Naive thymus-derived CD8-positive, alpha-beta T cell (primary cell): ENCODE measurements around the gene ZBTB16. TPM values are rescaled to one million over a fixed set of nuclear protein-coding genes. Genes with fewer than 3 reads are reported as not detected.

Experiments used
- ATAC-seq, 2 donors: fragments of 150-1000 bp; cut with Tn5 transposase in 1 of 2; sonication (Bioruptor Pico), chemical (Tn5 transposase) in 1 of 2; 1 replicate in 1 of 2; 2 replicates in 1 of 2; pipeline ENCODE4 v1.10.0; 2021; ENCODE audit warnings: mild to moderate bottlenecking in 2 of 2, moderate library complexity in 2 of 2
- POLR2A ChIA-PET: fragments of 350-600 bp; sonication (Branson Sonifier 250); formaldehyde crosslinking; loops from one replicate; lab custom pipeline; 2021; ENCODE audit warnings: antibody characterized with exemption; lab: Charles Lee
- DNase-seq, 10 donors: peaks; one replicate each; pipeline versions ENCODE4 v3.0.0 to v3.0.0-alpha.2; 2020 to 2022
- H3K27ac Mint-ChIP-seq, 10 donors: one replicate each; pipeline ENCODE4 v1.8.0; 2020 to 2022; ENCODE audit warnings: mild to moderate bottlenecking in 10 of 10, mixed read lengths in 10 of 10, moderate library complexity in 4 of 10, inconsistent platforms in 1 of 10
- H3K27me3 Mint-ChIP-seq, 5 donors: one replicate each; pipeline ENCODE4 v1.8.0; 2021 to 2022; ENCODE audit warnings: mixed read lengths in 5 of 5
- H3K36me3 Mint-ChIP-seq, 3 donors: one replicate each; pipeline ENCODE4 v1.8.0; 2020 to 2022; ENCODE audit warnings: mixed read lengths in 3 of 3, mild to moderate bottlenecking in 2 of 3, inconsistent platforms in 1 of 3
- H3K4me1 Mint-ChIP-seq, 4 donors: one replicate each; pipeline ENCODE4 v1.8.0; 2021 to 2022; ENCODE audit warnings: mixed read lengths in 4 of 4
- H3K4me3 Mint-ChIP-seq, 10 donors: one replicate each; pipeline ENCODE4 v1.8.0; 2020 to 2022; ENCODE audit warnings: mild to moderate bottlenecking in 10 of 10, mixed read lengths in 10 of 10, moderate library complexity in 6 of 10, inconsistent platforms in 1 of 10
- H3K9me3 Mint-ChIP-seq, 9 donors: one replicate each; pipeline ENCODE4 v1.8.0; 2020 to 2022; ENCODE audit warnings: mixed read lengths in 9 of 9, mild to moderate bottlenecking in 3 of 9, inconsistent platforms in 1 of 9, moderate library complexity in 1 of 9
- polyA plus RNA-seq, 3 donors: library from polyadenylated mRNA; unstranded; fragments of 300-500 nt; fragmentation: Illumina TruSeq; gene quantifications; one replicate each; pipeline ENCODE4 v1.2.3, GENCODE V29; 2021
- total RNA-seq, 8 experiments: library from RNA in 2 of 8; stranded (reverse) in 2 of 8; gene quantifications; one replicate each; pipeline ENCODE4 v1.2.3 and lab custom pipeline; 2021 to 2026

Gene ZBTB16
- total RNA-seq: 1 to 10 TPM; 1.3 to 2.5 TPM
- polyA plus RNA-seq: 1 to 10 TPM in 2 of 3 donors, under 1 TPM in 1; 0.21 to 7.5 (median 4.4) TPM
- 1.2 to 8.3 (median 2.5) reads per million in 6 experiments for total RNA-seq (lab: John Stamatoyannopoulos, UW)

DNA sequence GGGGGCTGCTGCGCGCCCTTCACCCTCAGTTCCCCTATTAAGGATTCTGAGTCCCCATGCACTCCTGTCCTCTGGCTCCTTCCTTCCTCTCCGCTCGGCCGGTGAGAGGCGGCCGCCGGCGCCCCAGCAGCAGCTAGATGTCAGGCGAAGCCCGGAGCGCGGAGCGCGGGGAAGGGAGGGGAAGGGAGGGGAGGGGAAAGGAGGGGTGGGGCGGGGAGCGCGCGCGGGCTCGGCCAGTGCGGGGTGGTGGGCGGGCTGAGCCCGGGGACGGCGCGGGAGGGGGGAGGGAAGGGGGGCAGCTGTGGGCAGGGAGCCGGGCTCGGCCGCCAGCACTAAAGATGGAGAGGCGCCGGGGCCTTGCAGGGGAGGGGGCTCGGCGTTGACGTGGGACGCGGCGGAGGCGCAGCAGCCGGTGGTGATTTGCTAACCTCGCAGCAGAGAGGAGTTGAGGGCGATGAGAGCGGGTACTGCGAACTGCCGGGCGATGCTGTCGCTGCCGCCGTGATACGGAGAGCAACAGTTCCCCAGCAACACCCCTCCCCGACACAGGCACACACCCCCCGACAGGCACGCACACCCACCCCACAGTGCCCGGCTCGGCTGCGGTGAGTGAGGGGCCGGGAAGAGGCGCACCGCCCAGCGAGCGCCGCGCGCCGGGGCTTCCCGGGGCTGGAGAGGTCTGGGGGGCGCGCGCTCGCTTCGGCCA lies at the start of gene ZBTB16:
ZBTB16 (plus strand) TSS at position 434 of the 706 bp plus-strand sequence. CDS start 3,590 bp downstream, outside the sequence.
- ATAC-seq (peak; percentile 66 to 67), DNase-seq (peak; percentile 31 to 76 (median 42))
- peaks cover 8 to 28% (median 18%) of the 10 kb centered on the region in 4 donors for H3K4me1 Mint-ChIP-seq
- peaks cover 6 to 40% (median 20%) of the 10 kb centered on the region in 5 donors for H3K27me3 Mint-ChIP-seq
- H3K9me3 Mint-ChIP-seq: no peaks in the 10 kb centered on the region
- POLR2A ChIA-PET: interaction anchor here (0.7 to 4.0 kb wide), 8 partner anchors 19 to 134 kb away, joined by 3 to 18 read pairs (median 4); no protein-coding TSS in a partner anchor
- H3K36me3 Mint-ChIP-seq: no peaks in the 10 kb centered on the region
- peak within 1 kb of the TSS; percentile 9 to 87 (median 57) for H3K27ac Mint-ChIP-seq
- peak within 1 kb of the TSS; percentile 81 to 96 (median 90) for H3K4me3 Mint-ChIP-seq

DNA sequence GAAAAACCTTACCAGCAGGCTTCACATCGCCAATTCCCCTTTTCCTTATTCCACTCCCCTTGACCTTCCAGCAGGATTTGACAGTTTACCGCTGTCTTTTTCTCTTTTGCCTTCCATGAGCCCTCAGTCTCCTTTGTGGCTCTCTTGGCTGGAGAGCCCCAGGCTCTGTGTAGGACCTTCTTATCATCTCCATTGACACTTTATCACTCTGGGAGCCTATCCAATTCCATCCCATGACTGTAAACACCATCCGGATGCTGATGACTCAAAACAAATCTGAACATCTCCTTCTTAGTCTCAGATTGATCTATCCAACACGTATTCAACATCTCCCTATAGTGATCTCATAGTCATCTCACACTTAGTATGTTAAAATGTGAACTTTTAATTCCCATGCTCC lies 48.6 kb upstream of the ZBTB16 start:
- POLR2A ChIA-PET: no interaction called here
- H3K27me3 Mint-ChIP-seq: peaks cover 13 to 21% (median 16%) of the 10 kb centered on the region in 5 donors
- DNase-seq (no peak), ATAC-seq (no peak)
- H3K4me3 Mint-ChIP-seq: no peak overlapping the region
- no peaks in the 10 kb centered on the region for H3K9me3 Mint-ChIP-seq
- H3K36me3 Mint-ChIP-seq: no peaks in the 10 kb centered on the region
- no peak overlapping the region for H3K27ac Mint-ChIP-seq
- H3K4me1 Mint-ChIP-seq: no peaks in the 10 kb centered on the region

DNA sequence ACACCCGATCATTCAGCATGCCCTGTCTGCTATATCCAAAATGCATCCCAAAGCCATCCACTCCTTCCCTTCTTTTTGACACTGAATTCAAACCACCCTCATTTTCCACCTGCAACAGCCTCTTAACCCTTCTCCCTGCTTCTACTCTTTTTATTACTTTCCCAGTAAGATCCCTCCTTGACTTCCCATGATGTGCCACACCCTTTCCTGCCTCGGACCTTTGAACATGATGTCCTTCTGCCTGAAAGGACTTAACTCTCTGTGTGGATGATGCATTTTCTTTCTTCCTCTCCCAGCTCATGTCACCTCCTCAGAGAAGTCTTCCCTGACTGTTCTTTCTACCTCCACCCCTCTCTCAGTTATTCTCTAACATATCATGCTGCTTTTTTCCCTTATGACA lies 48.1 kb upstream of the ZBTB16 start:
- peaks cover 13 to 21% (median 16%) of the 10 kb centered on the region in 5 donors for H3K27me3 Mint-ChIP-seq
- no peak overlapping the region for H3K27ac Mint-ChIP-seq
- DNase-seq: no peak
- H3K4me1 Mint-ChIP-seq: no peaks in the 10 kb centered on the region
- H3K9me3 Mint-ChIP-seq: no peaks in the 10 kb centered on the region
- H3K4me3 Mint-ChIP-seq: no peak overlapping the region
- POLR2A ChIA-PET: no interaction called here
- H3K36me3 Mint-ChIP-seq: no peaks in the 10 kb centered on the region
- ATAC-seq: no peak

GRCh38 chr11:114015117-114015516 lies 44.4 kb upstream of the ZBTB16 start:
- Mint-ChIP-seq H3K27ac (no peak overlapping the region), H3K4me3 (no peak overlapping the region), H3K9me3 (no peaks in the 10 kb centered on the region), H3K27me3 (peaks cover 9 to 18% (median 14%) of the 10 kb centered on the region in 5 donors), H3K4me1 (no peaks in the 10 kb centered on the region), H3K36me3 (no peaks in the 10 kb centered on the region)
- POLR2A ChIA-PET: no interaction called here
- ATAC-seq: no peak
- DNase-seq: no peak

DNA sequence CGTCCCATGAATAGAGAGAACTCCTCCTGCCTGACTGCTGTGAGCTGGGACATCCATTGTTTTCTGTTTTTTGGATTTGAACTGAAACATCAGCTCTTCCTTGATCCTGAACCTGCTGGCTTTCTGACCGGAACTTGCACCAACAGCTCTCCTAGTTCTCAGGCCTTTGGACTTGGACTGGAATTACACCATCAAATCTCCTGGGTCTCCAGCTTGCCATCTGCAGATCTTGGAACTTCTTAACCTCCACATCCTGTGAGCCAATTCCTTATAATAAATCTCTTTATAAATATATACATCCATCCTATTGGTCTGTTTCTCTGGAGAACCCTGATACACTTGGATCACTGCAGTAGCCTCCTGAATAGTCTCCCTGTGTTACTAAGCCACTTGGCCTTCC lies 42.5 kb upstream of the ZBTB16 start:
- Mint-ChIP-seq H3K27ac (no peak overlapping the region), H3K9me3 (no peaks in the 10 kb centered on the region), H3K36me3 (no peaks in the 10 kb centered on the region), H3K4me1 (no peaks in the 10 kb centered on the region), H3K27me3 (peaks cover under 1 to 10% (median 7%) of the 10 kb centered on the region in 5 donors), H3K4me3 (peak overlapping the region in 1 of 10 donors; percentile 56)
- POLR2A ChIA-PET: interaction anchor here (0.7 kb wide), 1 partner anchor 44 kb away, joined by 3 read pairs; no protein-coding TSS in a partner anchor
- DNase-seq (no peak), ATAC-seq (no peak)

GRCh38 chr11:114017723-114018122 lies 41.8 kb upstream of the ZBTB16 start:
- H3K4me3 Mint-ChIP-seq: no peak overlapping the region
- H3K4me1 Mint-ChIP-seq: no peaks in the 10 kb centered on the region
- no peaks in the 10 kb centered on the region for H3K36me3 Mint-ChIP-seq
- H3K27ac Mint-ChIP-seq: no peak overlapping the region
- POLR2A ChIA-PET: no interaction called here
- H3K27me3 Mint-ChIP-seq: peaks cover 0 to 6% (median 4%) of the 10 kb centered on the region in 5 donors
- no peak for DNase-seq
- H3K9me3 Mint-ChIP-seq: no peaks in the 10 kb centered on the region
- no peak for ATAC-seq

DNA sequence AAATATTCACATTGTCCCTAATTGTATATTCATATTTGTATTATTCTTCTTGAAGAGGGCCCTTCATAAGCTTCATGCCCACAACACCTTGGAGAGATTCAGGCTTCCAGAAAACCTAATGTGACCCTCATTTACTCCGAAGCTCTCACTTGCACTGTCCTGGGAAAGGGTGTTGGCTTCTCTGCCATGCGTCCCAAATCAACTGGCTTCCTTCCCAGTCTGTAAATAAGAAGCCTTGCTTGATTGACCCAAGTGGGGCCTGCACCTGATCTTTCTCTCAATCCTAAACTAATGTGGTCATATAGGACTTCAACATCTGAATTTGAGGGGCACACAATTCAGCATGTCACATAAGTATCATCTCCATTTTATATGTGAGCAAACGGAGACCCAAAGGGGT lies 40.5 kb upstream of the ZBTB16 start:
- H3K36me3 Mint-ChIP-seq: no peaks in the 10 kb centered on the region
- POLR2A ChIA-PET: no interaction called here
- ATAC-seq: no peak

DNA sequence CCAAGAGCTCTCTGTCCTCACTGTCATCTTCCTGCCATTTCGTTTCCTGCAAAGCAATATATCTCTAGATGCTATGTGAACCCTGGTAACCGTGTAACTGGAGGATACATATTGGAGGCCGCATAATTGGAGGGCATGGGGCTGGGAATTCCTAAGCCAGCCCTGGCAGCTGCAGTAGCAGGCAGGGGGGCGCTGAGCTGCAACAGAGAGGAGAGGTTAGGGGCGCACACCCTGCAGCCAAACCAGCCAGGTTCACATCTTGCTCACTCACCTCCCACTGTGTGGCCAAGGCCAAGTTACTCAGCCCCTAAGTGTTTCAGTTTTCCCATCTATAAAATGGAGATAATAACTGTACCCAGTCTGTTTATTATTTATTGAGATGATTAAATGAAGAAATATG lies 39.9 kb upstream of the ZBTB16 start:
- Mint-ChIP-seq H3K4me3 (no peak overlapping the region), H3K27ac (no peak overlapping the region), H3K36me3 (no peaks in the 10 kb centered on the region), H3K9me3 (no peaks in the 10 kb centered on the region), H3K27me3 (peaks cover 0 to 3% (median 0%) of the 10 kb centered on the region in 5 donors), H3K4me1 (no peaks in the 10 kb centered on the region)
- no peak for ATAC-seq
- DNase-seq: no peak
- POLR2A ChIA-PET: interaction anchor here (0.6 kb wide), 1 partner anchor 164 kb away, joined by 4 read pairs; no protein-coding TSS in a partner anchor

More for the DNA sequence above, 40.5 kb upstream of the ZBTB16 start:
- H3K9me3 Mint-ChIP-seq: no peaks in the 10 kb centered on the region
- no peak overlapping the region for H3K4me3 Mint-ChIP-seq
- no peak for DNase-seq
- H3K4me1 Mint-ChIP-seq: no peaks in the 10 kb centered on the region
- H3K27ac Mint-ChIP-seq: no peak overlapping the region
- H3K27me3 Mint-ChIP-seq: peaks cover 0 to 3% (median 0%) of the 10 kb centered on the region in 5 donors

DNA sequence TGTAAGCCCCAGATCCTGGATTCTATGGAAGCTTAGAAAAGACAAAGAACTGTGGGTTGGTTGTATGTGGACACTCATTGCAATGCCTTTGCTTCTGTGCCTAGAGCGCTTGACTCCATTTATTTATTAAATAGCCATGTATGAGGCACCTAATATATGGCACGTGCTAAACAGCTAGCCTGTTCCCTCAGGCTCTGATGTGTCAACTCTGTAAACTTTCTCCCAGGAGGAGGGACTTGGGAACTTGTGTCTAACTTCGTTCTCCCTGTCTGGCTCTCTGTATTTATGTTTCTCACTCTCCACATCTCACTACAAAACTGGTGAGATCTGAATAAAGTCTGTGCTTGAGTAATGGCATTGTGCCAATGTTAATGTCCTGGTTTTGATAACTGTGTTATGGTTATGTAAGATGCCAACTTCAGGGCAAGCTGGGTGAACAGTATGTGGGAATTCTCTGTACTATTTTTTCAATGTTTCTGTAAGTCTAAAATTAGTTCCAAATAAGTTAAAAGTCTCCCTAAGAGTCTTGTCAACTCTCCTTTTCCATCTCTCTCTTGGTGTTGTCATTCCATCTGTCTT lies 34.1 kb upstream of the ZBTB16 start:
- POLR2A ChIA-PET: no interaction called here
- Mint-ChIP-seq H3K27ac (no peak overlapping the region), H3K4me3 (no peak overlapping the region), H3K9me3 (no peaks in the 10 kb centered on the region), H3K36me3 (no peaks in the 10 kb centered on the region), H3K27me3 (peaks cover 3 to 11% (median 5%) of the 10 kb centered on the region in 5 donors), H3K4me1 (peaks cover 5 to 10% (median 8%) of the 10 kb centered on the region in 4 donors)
- DNase-seq (no peak), ATAC-seq (no peak)

- ATAC-seq (peak; percentile 80 to 81), DNase-seq (peak in 6 of 10 donors; percentile 7 to 37 (median 28))
- H3K27ac Mint-ChIP-seq: peak overlapping the region in 1 of 10 donors; percentile 31
- H3K4me1 Mint-ChIP-seq: peaks cover 5 to 10% (median 8%) of the 10 kb centered on the region in 4 donors
- POLR2A ChIA-PET: no interaction called here
- H3K27me3 Mint-ChIP-seq: peaks cover 3 to 15% (median 10%) of the 10 kb centered on the region in 5 donors
- no peaks in the 10 kb centered on the region for H3K36me3 Mint-ChIP-seq
- no peaks in the 10 kb centered on the region for H3K9me3 Mint-ChIP-seq
- H3K4me3 Mint-ChIP-seq: no peak overlapping the region
These were observed 33.2 kb upstream of the ZBTB16 start for GRCh38 chr11:114026355-114026754.

DNA sequence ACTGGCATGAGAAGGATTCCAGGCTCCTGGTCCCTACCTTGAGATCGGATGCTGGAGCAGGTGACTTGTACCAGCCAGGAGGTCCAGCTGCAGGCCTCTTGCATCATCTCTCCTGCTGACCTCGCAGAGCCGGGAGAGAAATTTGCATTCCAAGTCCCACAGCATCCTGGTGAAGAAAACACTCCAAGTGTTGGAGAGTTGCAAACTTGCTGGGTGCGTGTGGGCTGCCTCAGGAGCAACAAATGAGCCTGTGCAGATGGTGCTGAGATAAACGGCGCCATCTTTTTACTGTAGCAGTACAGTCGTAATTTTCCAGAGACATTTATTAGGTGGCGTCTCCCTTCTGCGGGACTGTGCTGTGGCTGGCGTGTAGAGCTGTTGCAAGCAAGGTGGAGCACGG lies 32.1 kb upstream of the ZBTB16 start:
- Mint-ChIP-seq H3K9me3 (no peaks in the 10 kb centered on the region), H3K27me3 (peaks cover 3 to 15% (median 10%) of the 10 kb centered on the region in 5 donors), H3K4me3 (no peak overlapping the region), H3K36me3 (no peaks in the 10 kb centered on the region), H3K27ac (no peak overlapping the region), H3K4me1 (peaks cover 5 to 10% (median 8%) of the 10 kb centered on the region in 4 donors)
- POLR2A ChIA-PET: no interaction called here
- DNase-seq (no peak), ATAC-seq (no peak)

GRCh38 chr11:114027926-114028325 lies 31.6 kb upstream of the ZBTB16 start:
- Mint-ChIP-seq H3K27ac (no peak overlapping the region), H3K9me3 (no peaks in the 10 kb centered on the region), H3K36me3 (no peaks in the 10 kb centered on the region), H3K4me1 (peaks cover 5 to 10% (median 8%) of the 10 kb centered on the region in 4 donors), H3K27me3 (peaks cover 3 to 18% (median 10%) of the 10 kb centered on the region in 5 donors), H3K4me3 (no peak overlapping the region)
- DNase-seq: no peak
- POLR2A ChIA-PET: no interaction called here
- no peak for ATAC-seq
